ENCODE measurements around the gene DENND11. TPM values are rescaled to one million over a fixed set of nuclear protein-coding genes. Genes with fewer than 3 reads are reported as not detected.

Gene DENND11, protein sequence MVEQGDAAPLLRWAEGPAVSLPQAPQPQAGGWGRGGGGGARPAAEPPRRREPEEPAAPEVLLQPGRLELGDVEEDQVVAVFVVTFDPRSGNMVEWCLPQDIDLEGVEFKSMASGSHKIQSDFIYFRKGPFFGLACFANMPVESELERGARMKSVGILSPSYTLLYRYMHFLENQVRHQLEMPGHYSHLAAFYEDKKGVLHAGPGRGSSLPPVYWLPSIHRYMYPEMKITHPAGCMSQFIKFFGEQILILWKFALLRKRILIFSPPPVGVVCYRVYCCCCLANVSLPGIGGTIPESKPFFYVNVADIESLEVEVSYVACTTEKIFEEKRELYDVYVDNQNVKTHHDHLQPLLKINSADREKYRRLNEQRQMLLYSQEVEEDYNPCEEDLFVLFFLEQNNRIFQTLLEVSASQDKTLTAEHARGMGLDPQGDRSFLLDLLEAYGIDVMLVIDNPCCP
- total RNA-seq (ENCODE audit: unreplicated experiment) = 77.0 TPM
- long read RNA-seq, partial matches to known transcripts = 4 of 10 reads
- long read RNA-seq, other reads (novel, unspliced or antisense) = 6 of 10 reads

DNA sequence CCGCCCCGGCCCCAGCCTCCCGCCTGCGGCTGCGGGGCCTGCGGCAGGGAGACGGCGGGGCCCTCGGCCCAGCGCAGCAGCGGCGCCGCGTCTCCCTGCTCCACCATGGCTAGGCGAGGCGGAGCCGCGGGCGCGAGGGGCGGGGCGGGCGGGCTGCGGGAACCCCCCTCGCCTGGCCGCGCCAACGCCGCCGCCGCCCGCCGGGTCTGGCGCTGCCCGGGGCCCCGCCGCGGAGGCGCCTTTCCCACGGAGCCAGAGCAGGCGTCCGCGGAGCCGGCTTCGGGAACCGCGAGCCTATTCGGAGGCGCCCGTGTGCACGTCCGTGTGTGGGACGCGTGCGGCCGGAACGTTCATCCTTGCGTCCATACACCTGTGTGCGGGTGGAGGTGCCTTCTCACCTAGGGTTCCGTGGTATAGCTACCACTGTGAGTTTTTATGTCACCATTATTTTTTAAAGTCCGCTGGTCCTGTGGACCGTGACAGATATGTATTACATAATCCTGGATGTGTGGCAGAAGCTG, at the start of gene DENND11:
TSS of gene DENND11 (minus strand) at position 120 of the 521 bp plus-strand sequence. CDS start at position 107, 13 bp downstream.
- Mint-ChIP-seq H3K4me1 (ENCODE audit: unreplicated experiment) (peaks cover 68% of the 10 kb centered on the region), H3K36me3 (ENCODE audit: low read depth, unreplicated experiment) (peaks cover 4% of the 10 kb centered on the region), H3K9me3 (ENCODE audit: unreplicated experiment) (no peaks in the 10 kb centered on the region), H3K27ac (ENCODE audit: unreplicated experiment) (peak within 1 kb of the TSS; percentile 67), H3K4me3 (ENCODE audit: unreplicated experiment) (peak within 1 kb of the TSS; percentile 89), H3K27me3 (ENCODE audit: unreplicated experiment) (peaks cover 8% of the 10 kb centered on the region)
- peak; percentile 53 for DNase-seq (ENCODE audit: low spot score)
- TF ChIP-seq, protein P1, sequence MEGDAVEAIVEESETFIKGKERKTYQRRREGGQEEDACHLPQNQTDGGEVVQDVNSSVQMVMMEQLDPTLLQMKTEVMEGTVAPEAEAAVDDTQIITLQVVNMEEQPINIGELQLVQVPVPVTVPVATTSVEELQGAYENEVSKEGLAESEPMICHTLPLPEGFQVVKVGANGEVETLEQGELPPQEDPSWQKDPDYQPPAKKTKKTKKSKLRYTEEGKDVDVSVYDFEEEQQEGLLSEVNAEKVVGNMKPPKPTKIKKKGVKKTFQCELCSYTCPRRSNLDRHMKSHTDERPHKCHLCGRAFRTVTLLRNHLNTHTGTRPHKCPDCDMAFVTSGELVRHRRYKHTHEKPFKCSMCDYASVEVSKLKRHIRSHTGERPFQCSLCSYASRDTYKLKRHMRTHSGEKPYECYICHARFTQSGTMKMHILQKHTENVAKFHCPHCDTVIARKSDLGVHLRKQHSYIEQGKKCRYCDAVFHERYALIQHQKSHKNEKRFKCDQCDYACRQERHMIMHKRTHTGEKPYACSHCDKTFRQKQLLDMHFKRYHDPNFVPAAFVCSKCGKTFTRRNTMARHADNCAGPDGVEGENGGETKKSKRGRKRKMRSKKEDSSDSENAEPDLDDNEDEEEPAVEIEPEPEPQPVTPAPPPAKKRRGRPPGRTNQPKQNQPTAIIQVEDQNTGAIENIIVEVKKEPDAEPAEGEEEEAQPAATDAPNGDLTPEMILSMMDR (IDR thresholded peaks at IDR 0.05; ENCODE audit: unreplicated experiment) = no peak

DNA sequence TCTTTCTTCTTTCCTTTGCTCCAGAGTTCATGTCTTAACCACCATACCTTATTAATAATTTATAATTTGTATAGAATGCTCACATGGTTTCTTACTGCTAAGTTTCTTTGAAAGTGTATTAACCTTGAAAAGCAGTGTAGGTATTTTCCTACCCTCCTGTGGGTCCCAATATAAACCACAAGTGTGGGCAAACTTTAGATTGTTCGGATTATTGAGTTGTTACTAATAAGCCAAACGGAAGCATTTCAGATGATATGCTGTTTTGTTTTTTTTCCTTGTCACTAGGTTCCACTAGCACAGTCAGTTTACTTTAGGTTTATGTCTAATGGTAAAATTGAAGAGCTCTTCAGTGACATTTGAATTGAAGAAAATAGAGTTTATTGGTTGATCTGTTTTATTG, 46.4 kb upstream of the DENND11 start:
- Mint-ChIP-seq H3K4me3 (ENCODE audit: unreplicated experiment) (no peak overlapping the region), H3K36me3 (ENCODE audit: low read depth, unreplicated experiment) (peaks cover 57% of the 10 kb centered on the region), H3K27me3 (ENCODE audit: unreplicated experiment) (peaks cover 4% of the 10 kb centered on the region), H3K27ac (ENCODE audit: unreplicated experiment) (no peak overlapping the region), H3K9me3 (ENCODE audit: unreplicated experiment) (peaks cover 12% of the 10 kb centered on the region), H3K4me1 (ENCODE audit: unreplicated experiment) (no peaks in the 10 kb centered on the region)
- no peak for DNase-seq (ENCODE audit: low spot score)
- TF ChIP-seq, protein P1 (IDR thresholded peaks at IDR 0.05; ENCODE audit: unreplicated experiment) = no peak

DNA sequence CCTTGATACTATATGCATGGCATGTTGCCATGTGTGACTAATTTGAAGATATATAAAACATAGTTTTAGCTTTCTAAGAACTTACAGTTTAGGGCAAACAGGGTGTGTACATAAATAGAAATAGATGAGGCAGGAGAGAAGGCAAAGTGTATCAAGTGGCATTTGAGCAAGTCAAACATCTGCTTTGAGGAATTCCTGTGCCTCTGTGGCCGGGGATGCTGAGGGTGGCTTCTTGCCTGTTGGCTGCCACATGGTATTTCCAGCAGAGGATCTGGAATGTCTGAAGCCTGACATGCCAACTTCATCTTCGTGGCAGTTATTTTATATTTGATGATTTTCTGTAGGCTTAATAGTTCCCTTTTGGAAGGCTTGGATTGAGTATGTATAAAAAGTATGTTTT, 42.2 kb upstream of the DENND11 start:
- Mint-ChIP-seq H3K4me3 (ENCODE audit: unreplicated experiment) (no peak overlapping the region), H3K36me3 (ENCODE audit: low read depth, unreplicated experiment) (peaks cover 22% of the 10 kb centered on the region), H3K4me1 (ENCODE audit: unreplicated experiment) (peaks cover 9% of the 10 kb centered on the region), H3K9me3 (ENCODE audit: unreplicated experiment) (no peaks in the 10 kb centered on the region), H3K27ac (ENCODE audit: unreplicated experiment) (no peak overlapping the region), H3K27me3 (ENCODE audit: unreplicated experiment) (peaks cover 3% of the 10 kb centered on the region)
- TF ChIP-seq, protein P1 (IDR thresholded peaks at IDR 0.05; ENCODE audit: unreplicated experiment) = no peak
- DNase-seq (ENCODE audit: low spot score) = no peak

DNA sequence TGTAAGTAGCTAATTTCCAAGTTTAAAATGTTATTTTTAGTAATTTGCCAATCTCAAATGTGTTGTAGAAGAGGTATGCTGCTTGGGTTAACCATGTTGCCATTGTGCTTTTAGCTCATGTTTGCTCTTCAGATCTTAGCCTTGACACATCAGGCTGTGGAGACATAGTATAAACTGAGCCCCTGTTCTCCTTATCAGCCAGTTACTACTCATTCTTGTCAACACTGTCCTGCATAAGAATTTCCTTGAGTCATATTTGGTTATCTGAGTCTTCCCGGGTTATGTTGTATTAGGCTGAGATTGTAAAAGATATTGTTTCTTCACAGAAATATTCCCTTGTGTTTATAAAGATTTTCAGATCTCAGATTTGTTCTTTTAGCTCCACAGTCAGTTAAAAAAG, 40.3 kb upstream of the DENND11 start:
- Mint-ChIP-seq H3K36me3 (ENCODE audit: low read depth, unreplicated experiment) (peaks cover 16% of the 10 kb centered on the region), H3K4me3 (ENCODE audit: unreplicated experiment) (no peak overlapping the region), H3K9me3 (ENCODE audit: unreplicated experiment) (no peaks in the 10 kb centered on the region), H3K27ac (ENCODE audit: unreplicated experiment) (no peak overlapping the region), H3K27me3 (ENCODE audit: unreplicated experiment) (peaks cover 6% of the 10 kb centered on the region), H3K4me1 (ENCODE audit: unreplicated experiment) (peaks cover 16% of the 10 kb centered on the region)
- TF ChIP-seq, protein P1 (IDR thresholded peaks at IDR 0.05; ENCODE audit: unreplicated experiment) = no peak
- DNase-seq (ENCODE audit: low spot score) = no peak

DNA sequence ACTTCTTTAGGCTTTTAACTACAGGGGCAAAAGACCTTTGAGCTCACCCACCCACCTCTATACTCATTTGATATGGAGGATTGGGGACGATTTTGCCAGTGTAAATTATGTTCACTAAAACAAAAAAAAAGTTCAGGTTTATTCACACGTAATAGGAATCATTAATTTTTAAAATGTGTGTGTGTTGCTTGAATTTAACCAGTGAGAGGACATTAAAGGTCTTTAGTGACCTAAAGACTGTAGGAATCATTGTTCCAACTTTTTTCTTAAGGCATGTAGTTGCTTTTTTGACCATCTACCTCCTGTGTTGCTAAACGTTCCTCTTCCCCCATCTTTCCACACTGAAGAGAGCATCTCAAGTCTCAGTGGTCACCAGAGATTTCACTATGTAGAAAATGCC, 37.3 kb upstream of the DENND11 start:
- peaks cover 16% of the 10 kb centered on the region for H3K4me1 Mint-ChIP-seq (ENCODE audit: unreplicated experiment)
- TF ChIP-seq, protein P1 (IDR thresholded peaks at IDR 0.05; ENCODE audit: unreplicated experiment) = no peak
- peaks cover 10% of the 10 kb centered on the region for H3K36me3 Mint-ChIP-seq (ENCODE audit: low read depth, unreplicated experiment)
- H3K27me3 Mint-ChIP-seq (ENCODE audit: unreplicated experiment) = peaks cover 6% of the 10 kb centered on the region
- H3K4me3 Mint-ChIP-seq (ENCODE audit: unreplicated experiment) = peak overlapping the region; percentile 85
- H3K9me3 Mint-ChIP-seq (ENCODE audit: unreplicated experiment) = no peaks in the 10 kb centered on the region
- DNase-seq (ENCODE audit: low spot score) = no peak
- peak overlapping the region; percentile 68 for H3K27ac Mint-ChIP-seq (ENCODE audit: unreplicated experiment)
